SK-N-MC (cell line): ENCODE data around the gene MED27.

Experiments
- DNase-seq: peaks from one replicate; pipeline ENCODE4 v3.0.0-alpha.2; 2011; ENCODE audit warnings: low read depth, low spot score
- H3K27ac ChIP-seq: fragments of 200-600 bp; sonication (generic); 2 replicates; pipeline ENCODE4 v1.5.1; 2016; ENCODE audit warnings: mixed run types
- H3K36me3 ChIP-seq: fragments of 200-600 bp; sonication (generic); 2 replicates; pipeline ENCODE4 v1.6.1; 2017; ENCODE audit warnings: antibody characterized with exemption, low read length, mixed read lengths; ENCODE audit not compliant: insufficient read depth
- H3K4me3 ChIP-seq: fragments of 200-600 bp; sonication (generic); 2 replicates; pipeline ENCODE4 v1.5.1; 2016
- H3K9ac ChIP-seq: fragments of 200-600 bp; sonication (generic); 2 replicates; pipeline ENCODE4 v1.8.0; 2017; ENCODE audit warnings: mixed run types, mixed read lengths; ENCODE audit not compliant: insufficient read length
- H3K9me3 ChIP-seq: fragments of 200-600 bp; sonication (generic); 2 replicates; pipeline ENCODE4 v1.6.1; 2017; ENCODE audit warnings: low read depth, mild to moderate bottlenecking, antibody characterized with exemption, low read length, moderate library complexity, mixed read lengths
- EZH2 ChIP-seq: fragments of 200-600 bp; sonication (generic); IDR thresholded peaks from one replicate; pipeline ENCODE4 v1.6.1; 2017; ENCODE audit warnings: antibody characterized with exemption
- FOXP2 ChIP-seq: optimal IDR thresholded peaks from 2 replicates; pipeline ENCODE3; 2011; ENCODE audit warnings: mild to moderate bottlenecking, moderate library complexity; ENCODE audit not compliant: insufficient read depth; ENCODE audit errors: extremely low read length, control extremely low read depth
- POLR2AphosphoS5 ChIP-seq: IDR thresholded peaks from 2 replicates; pipeline ENCODE4 v1.6.1; 2012; ENCODE audit warnings: mild to moderate bottlenecking, low read depth, low read length, borderline replicate concordance

The MED27 gene

GRCh38 chr9:131959887-131960286, 119.8 kb downstream of the MED27 start:
- Histone ChIP-seq H3K9ac (no peak overlapping the region), H3K36me3 (no peaks in the 10 kb centered on the region), H3K9me3 (no peaks in the 10 kb centered on the region), H3K4me3 (no peak overlapping the region), H3K27ac (no peak overlapping the region)
- DNase-seq, result no peak
- no peak for TF ChIP-seq POLR2AphosphoS5
- TF ChIP-seq FOXP2, result no peak
- no peak for TF ChIP-seq EZH2

- no peak overlapping the region for H3K27ac ChIP-seq
These were observed 120.6 kb downstream of the MED27 start for GRCh38 chr9:131959056-131959455.

GRCh38 chr9:131954299-131954698, 125.4 kb downstream of the MED27 start:
- no peak overlapping the region for H3K9ac ChIP-seq
- TF ChIP-seq POLR2AphosphoS5 (no peak), EZH2 (no peak)
- H3K27ac ChIP-seq, result no peak overlapping the region
- no peaks in the 10 kb centered on the region for H3K36me3 ChIP-seq
- H3K4me3 ChIP-seq, result no peak overlapping the region
- no peaks in the 10 kb centered on the region for H3K9me3 ChIP-seq
- no peak for DNase-seq

More at GRCh38 chr9:131959056-131959455, 120.6 kb downstream of the MED27 start:
- Histone ChIP-seq H3K4me3 (no peak overlapping the region), H3K36me3 (no peaks in the 10 kb centered on the region), H3K9me3 (no peaks in the 10 kb centered on the region), H3K9ac (no peak overlapping the region)
- no peak for DNase-seq
- TF ChIP-seq POLR2AphosphoS5 (no peak), FOXP2 (no peak), EZH2 (no peak)

- Histone ChIP-seq H3K9me3 (no peaks in the 10 kb centered on the region), H3K4me3 (no peak overlapping the region), H3K9ac (no peak overlapping the region), H3K36me3 (no peaks in the 10 kb centered on the region), H3K27ac (no peak overlapping the region)
- no peak for DNase-seq
- TF ChIP-seq EZH2 (no peak), POLR2AphosphoS5 (no peak), FOXP2 (no peak)
These were observed 127.8 kb downstream of the MED27 start for GRCh38 chr9:131951905-131952304.

- no peaks in the 10 kb centered on the region for H3K9me3 ChIP-seq
- H3K4me3 ChIP-seq, result no peak overlapping the region
- TF ChIP-seq FOXP2, result no peak
- TF ChIP-seq EZH2, result no peak
- no peak for TF ChIP-seq POLR2AphosphoS5
- DNase-seq, result no peak
- no peak overlapping the region for H3K9ac ChIP-seq
- no peaks in the 10 kb centered on the region for H3K36me3 ChIP-seq
- H3K27ac ChIP-seq, result no peak overlapping the region
These were observed 128.5 kb downstream of the MED27 start for GRCh38 chr9:131951155-131951554.

GRCh38 chr9:131950487-131950886, 129.2 kb downstream of the MED27 start:
- Histone ChIP-seq H3K27ac (no peak overlapping the region), H3K36me3 (no peaks in the 10 kb centered on the region), H3K9ac (no peak overlapping the region), H3K4me3 (no peak overlapping the region), H3K9me3 (no peaks in the 10 kb centered on the region)
- DNase-seq, result no peak
- TF ChIP-seq POLR2AphosphoS5 (no peak), FOXP2 (no peak), EZH2 (no peak)

- Histone ChIP-seq H3K9ac (no peak overlapping the region), H3K4me3 (no peak overlapping the region), H3K27ac (no peak overlapping the region), H3K36me3 (no peaks in the 10 kb centered on the region), H3K9me3 (no peaks in the 10 kb centered on the region)
- no peak for DNase-seq
- TF ChIP-seq EZH2, result no peak
- TF ChIP-seq FOXP2, result no peak
- no peak for TF ChIP-seq POLR2AphosphoS5
These were observed 133.5 kb downstream of the MED27 start for GRCh38 chr9:131946180-131946579.

GRCh38 chr9:131943351-131943841, 136.3 kb downstream of the MED27 start:
- H3K9ac ChIP-seq, result no peak overlapping the region
- no peaks in the 10 kb centered on the region for H3K36me3 ChIP-seq
- TF ChIP-seq POLR2AphosphoS5 (no peak), FOXP2 (no peak), EZH2 (no peak)
- no peak for DNase-seq
- H3K27ac ChIP-seq, result no peak overlapping the region
- no peaks in the 10 kb centered on the region for H3K9me3 ChIP-seq
- H3K4me3 ChIP-seq, result no peak overlapping the region

- Histone ChIP-seq H3K4me3 (no peak overlapping the region), H3K9me3 (no peaks in the 10 kb centered on the region), H3K9ac (no peak overlapping the region), H3K36me3 (no peaks in the 10 kb centered on the region), H3K27ac (no peak overlapping the region)
- TF ChIP-seq EZH2, result no peak
- no peak for TF ChIP-seq POLR2AphosphoS5
- TF ChIP-seq FOXP2, result no peak
- no peak for DNase-seq
These were observed 137.4 kb downstream of the MED27 start for GRCh38 chr9:131942146-131942720.
